ENCODE results near the gene SLC41A2.
"Not testable (repeated sequence)": the region's sequence is repeated elsewhere in the genome, so short reads cannot be mapped to it uniquely, and the experiment has no call there.

Gene SLC41A2

DNA sequence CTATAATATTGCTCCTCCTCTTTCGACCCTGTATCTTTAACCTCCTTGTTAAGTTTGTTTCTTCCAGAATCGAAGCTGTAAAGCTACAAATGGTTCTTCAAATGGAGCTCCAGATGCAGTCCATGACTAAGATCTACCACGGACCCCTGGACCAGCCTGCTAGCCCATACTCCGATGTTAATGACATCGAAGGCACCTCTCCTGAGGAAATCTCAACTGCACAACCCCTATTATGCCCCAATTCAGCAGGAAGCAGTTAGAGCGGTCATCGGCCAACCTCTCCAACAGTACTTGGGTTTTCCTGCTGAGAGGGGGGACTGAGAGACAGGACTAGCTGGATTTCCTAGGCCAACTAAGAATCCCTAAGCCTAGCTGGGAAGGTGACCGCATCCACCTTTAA is 14.7 kb downstream of the SLC41A2 start:
- not testable (repeated sequence) for H3K27ac ChIP-seq (ENCODE audit: low read depth, low read length); H3K27me3 ChIP-seq (ENCODE audit: control insufficient read depth, insufficient read depth, low read length); H3K36me3 ChIP-seq (ENCODE audit: control insufficient read depth, insufficient read depth, low read length); H3K4me1 ChIP-seq (ENCODE audit: control insufficient read depth, insufficient read depth, low read length); H3K9me3 ChIP-seq (ENCODE audit: control insufficient read depth, insufficient read depth, low read length); H3K4me3 ChIP-seq (ENCODE audit: low read depth, low read length); H3K9ac ChIP-seq (ENCODE audit: low read depth, low read length)

- Histone ChIP-seq H3K9ac (ENCODE audit: low read depth, low read length) (no peak overlapping the region), H3K9me3 (ENCODE audit: control insufficient read depth, insufficient read depth, low read length) (peaks cover 4% of the 10 kb centered on the region), H3K4me1 (ENCODE audit: control insufficient read depth, insufficient read depth, low read length) (no peaks in the 10 kb centered on the region), H3K36me3 (ENCODE audit: control insufficient read depth, insufficient read depth, low read length) (no peaks in the 10 kb centered on the region), H3K27me3 (ENCODE audit: control insufficient read depth, insufficient read depth, low read length) (no peaks in the 10 kb centered on the region), H3K27ac (ENCODE audit: low read depth, low read length) (no peak overlapping the region), H3K4me3 (ENCODE audit: low read depth, low read length) (no peak overlapping the region)
Observed at GRCh38 chr12:104942075-104942474, 16.0 kb downstream of the SLC41A2 start.

- Histone ChIP-seq H3K4me3 (ENCODE audit: low read depth, low read length) (no peak overlapping the region), H3K4me1 (ENCODE audit: control insufficient read depth, insufficient read depth, low read length) (no peaks in the 10 kb centered on the region), H3K27ac (ENCODE audit: low read depth, low read length) (no peak overlapping the region), H3K9ac (ENCODE audit: low read depth, low read length) (no peak overlapping the region), H3K9me3 (ENCODE audit: control insufficient read depth, insufficient read depth, low read length) (peaks cover 4% of the 10 kb centered on the region), H3K27me3 (ENCODE audit: control insufficient read depth, insufficient read depth, low read length) (no peaks in the 10 kb centered on the region), H3K36me3 (ENCODE audit: control insufficient read depth, insufficient read depth, low read length) (no peaks in the 10 kb centered on the region)
Observed at GRCh38 chr12:104941454-104941853, 16.6 kb downstream of the SLC41A2 start.

- Histone ChIP-seq H3K4me3 (ENCODE audit: low read depth, low read length) (no peak overlapping the region), H3K27ac (ENCODE audit: low read depth, low read length) (no peak overlapping the region), H3K36me3 (ENCODE audit: control insufficient read depth, insufficient read depth, low read length) (no peaks in the 10 kb centered on the region), H3K9me3 (ENCODE audit: control insufficient read depth, insufficient read depth, low read length) (peaks cover 1% of the 10 kb centered on the region), H3K9ac (ENCODE audit: low read depth, low read length) (no peak overlapping the region), H3K4me1 (ENCODE audit: control insufficient read depth, insufficient read depth, low read length) (no peaks in the 10 kb centered on the region), H3K27me3 (ENCODE audit: control insufficient read depth, insufficient read depth, low read length) (no peaks in the 10 kb centered on the region)
Observed at GRCh38 chr12:104939089-104939488, 19.0 kb downstream of the SLC41A2 start.

- Histone ChIP-seq H3K9me3 (ENCODE audit: control insufficient read depth, insufficient read depth, low read length) (no peaks in the 10 kb centered on the region), H3K27ac (ENCODE audit: low read depth, low read length) (no peak overlapping the region), H3K4me3 (ENCODE audit: low read depth, low read length) (no peak overlapping the region), H3K36me3 (ENCODE audit: control insufficient read depth, insufficient read depth, low read length) (no peaks in the 10 kb centered on the region), H3K9ac (ENCODE audit: low read depth, low read length) (no peak overlapping the region), H3K4me1 (ENCODE audit: control insufficient read depth, insufficient read depth, low read length) (no peaks in the 10 kb centered on the region), H3K27me3 (ENCODE audit: control insufficient read depth, insufficient read depth, low read length) (no peaks in the 10 kb centered on the region)
Observed at GRCh38 chr12:104938371-104938770, 19.7 kb downstream of the SLC41A2 start.

DNA sequence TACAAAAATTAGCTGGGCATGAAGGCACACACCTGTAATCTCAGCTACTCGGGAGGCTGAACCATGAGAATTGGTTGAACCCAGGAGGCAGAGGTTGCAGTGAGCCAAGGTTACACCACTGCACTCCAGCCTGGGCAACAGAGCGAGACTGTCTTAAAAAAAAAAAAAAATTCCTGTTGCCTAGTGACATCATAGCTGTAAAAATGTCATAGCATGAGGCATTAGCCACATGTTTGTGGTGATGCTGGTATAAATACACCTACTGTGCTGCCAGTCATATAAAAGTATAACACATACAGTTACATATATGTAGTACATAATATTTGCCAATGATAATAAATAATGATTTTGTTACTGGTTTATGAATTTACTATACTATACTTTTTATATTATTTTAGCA is 22.2 kb downstream of the SLC41A2 start:
- Histone ChIP-seq H3K9me3 (ENCODE audit: control insufficient read depth, insufficient read depth, low read length) (no peaks in the 10 kb centered on the region), H3K4me1 (ENCODE audit: control insufficient read depth, insufficient read depth, low read length) (no peaks in the 10 kb centered on the region), H3K27ac (ENCODE audit: low read depth, low read length) (no peak overlapping the region), H3K36me3 (ENCODE audit: control insufficient read depth, insufficient read depth, low read length) (no peaks in the 10 kb centered on the region), H3K9ac (ENCODE audit: low read depth, low read length) (no peak overlapping the region), H3K4me3 (ENCODE audit: low read depth, low read length) (no peak overlapping the region), H3K27me3 (ENCODE audit: control insufficient read depth, insufficient read depth, low read length) (no peaks in the 10 kb centered on the region)

GRCh38 chr12:104933778-104934177 is 24.3 kb downstream of the SLC41A2 start:
- no peak overlapping the region for H3K4me3 ChIP-seq (ENCODE audit: low read depth, low read length)
- H3K9me3 ChIP-seq (ENCODE audit: control insufficient read depth, insufficient read depth, low read length): no peaks in the 10 kb centered on the region
- no peak overlapping the region for H3K27ac ChIP-seq (ENCODE audit: low read depth, low read length)
- H3K9ac ChIP-seq (ENCODE audit: low read depth, low read length): no peak overlapping the region
- H3K4me1 ChIP-seq (ENCODE audit: control insufficient read depth, insufficient read depth, low read length): no peaks in the 10 kb centered on the region
- no peaks in the 10 kb centered on the region for H3K27me3 ChIP-seq (ENCODE audit: control insufficient read depth, insufficient read depth, low read length)
- no peaks in the 10 kb centered on the region for H3K36me3 ChIP-seq (ENCODE audit: control insufficient read depth, insufficient read depth, low read length)

- Histone ChIP-seq H3K36me3 (ENCODE audit: control insufficient read depth, insufficient read depth, low read length) (no peaks in the 10 kb centered on the region), H3K9me3 (ENCODE audit: control insufficient read depth, insufficient read depth, low read length) (no peaks in the 10 kb centered on the region), H3K27ac (ENCODE audit: low read depth, low read length) (no peak overlapping the region), H3K4me3 (ENCODE audit: low read depth, low read length) (no peak overlapping the region), H3K4me1 (ENCODE audit: control insufficient read depth, insufficient read depth, low read length) (no peaks in the 10 kb centered on the region), H3K27me3 (ENCODE audit: control insufficient read depth, insufficient read depth, low read length) (no peaks in the 10 kb centered on the region), H3K9ac (ENCODE audit: low read depth, low read length) (no peak overlapping the region)
Observed at GRCh38 chr12:104933128-104933527, 25.0 kb downstream of the SLC41A2 start.

DNA sequence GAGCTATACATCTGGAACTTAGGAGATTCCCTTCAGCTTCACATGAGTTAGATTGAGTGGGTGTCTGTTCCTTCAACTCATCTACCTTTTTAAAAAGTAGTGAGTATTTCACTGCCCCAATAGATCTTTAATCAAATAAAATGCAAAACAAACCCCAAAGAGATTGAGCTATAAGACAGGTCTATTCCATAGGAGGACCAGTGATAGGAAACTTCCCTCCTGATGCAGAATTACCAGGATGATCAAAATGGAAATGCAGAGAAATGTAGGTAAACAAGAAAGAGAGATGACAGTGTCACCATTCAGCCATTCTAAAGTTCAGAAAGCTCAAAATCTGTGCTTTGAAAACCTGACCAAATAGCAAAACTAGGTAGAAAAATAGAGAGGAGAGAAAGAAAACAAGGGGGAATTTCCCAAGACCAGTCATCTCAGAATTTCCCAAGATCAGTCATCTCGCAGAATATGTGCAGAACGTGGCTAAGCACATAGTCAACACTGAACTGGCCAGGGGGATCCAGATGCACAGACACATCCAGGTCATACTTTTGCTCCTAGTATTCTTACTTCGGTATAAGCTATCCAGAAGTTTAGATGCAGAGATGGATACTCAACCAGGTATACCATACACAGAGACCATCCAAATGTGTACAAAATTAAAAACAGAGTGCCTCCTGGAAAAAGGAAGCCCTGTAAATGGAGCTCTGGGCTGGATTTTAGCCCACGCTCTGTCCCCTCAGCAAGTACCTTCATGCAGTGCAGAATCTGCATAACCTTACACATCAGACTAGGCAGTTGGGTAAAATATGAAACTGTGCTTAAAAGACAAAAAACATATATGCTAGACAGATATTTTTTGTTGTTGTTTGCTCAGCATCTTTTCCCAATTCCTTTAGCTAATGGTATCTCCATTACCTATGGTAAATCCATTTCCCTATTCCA is 27.4 kb downstream of the SLC41A2 start:
- no peaks in the 10 kb centered on the region for H3K36me3 ChIP-seq (ENCODE audit: control insufficient read depth, insufficient read depth, low read length)
- H3K27me3 ChIP-seq (ENCODE audit: control insufficient read depth, insufficient read depth, low read length): no peaks in the 10 kb centered on the region
- no peak overlapping the region for H3K9ac ChIP-seq (ENCODE audit: low read depth, low read length)
- H3K27ac ChIP-seq (ENCODE audit: low read depth, low read length): no peak overlapping the region
- H3K4me3 ChIP-seq (ENCODE audit: low read depth, low read length): no peak overlapping the region
- H3K4me1 ChIP-seq (ENCODE audit: control insufficient read depth, insufficient read depth, low read length): no peaks in the 10 kb centered on the region
- no peaks in the 10 kb centered on the region for H3K9me3 ChIP-seq (ENCODE audit: control insufficient read depth, insufficient read depth, low read length)

DNA sequence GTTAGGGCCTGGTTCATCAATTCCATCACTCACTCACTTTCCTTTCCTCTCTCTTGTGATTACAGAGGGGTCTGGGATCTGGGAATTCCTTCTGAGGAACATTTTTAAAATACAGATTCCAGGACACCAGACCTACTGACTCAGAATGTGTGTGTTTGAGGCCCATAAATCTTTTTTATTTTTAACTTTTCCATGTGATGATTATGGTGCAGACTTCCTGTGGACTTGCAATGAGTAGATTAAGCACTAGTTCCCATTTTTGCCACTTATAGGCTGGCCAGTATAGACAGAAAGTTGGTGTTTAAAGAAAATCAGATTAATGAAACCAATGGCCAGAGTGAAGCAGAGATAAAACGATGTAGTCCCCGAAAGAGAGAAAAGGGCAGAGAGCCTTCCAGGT is 28.1 kb downstream of the SLC41A2 start:
- H3K4me1 ChIP-seq (ENCODE audit: control insufficient read depth, insufficient read depth, low read length): no peaks in the 10 kb centered on the region
- H3K9ac ChIP-seq (ENCODE audit: low read depth, low read length): no peak overlapping the region
- no peak overlapping the region for H3K27ac ChIP-seq (ENCODE audit: low read depth, low read length)
- no peaks in the 10 kb centered on the region for H3K36me3 ChIP-seq (ENCODE audit: control insufficient read depth, insufficient read depth, low read length)
- H3K4me3 ChIP-seq (ENCODE audit: low read depth, low read length): no peak overlapping the region
- no peaks in the 10 kb centered on the region for H3K9me3 ChIP-seq (ENCODE audit: control insufficient read depth, insufficient read depth, low read length)
- no peaks in the 10 kb centered on the region for H3K27me3 ChIP-seq (ENCODE audit: control insufficient read depth, insufficient read depth, low read length)

DNA sequence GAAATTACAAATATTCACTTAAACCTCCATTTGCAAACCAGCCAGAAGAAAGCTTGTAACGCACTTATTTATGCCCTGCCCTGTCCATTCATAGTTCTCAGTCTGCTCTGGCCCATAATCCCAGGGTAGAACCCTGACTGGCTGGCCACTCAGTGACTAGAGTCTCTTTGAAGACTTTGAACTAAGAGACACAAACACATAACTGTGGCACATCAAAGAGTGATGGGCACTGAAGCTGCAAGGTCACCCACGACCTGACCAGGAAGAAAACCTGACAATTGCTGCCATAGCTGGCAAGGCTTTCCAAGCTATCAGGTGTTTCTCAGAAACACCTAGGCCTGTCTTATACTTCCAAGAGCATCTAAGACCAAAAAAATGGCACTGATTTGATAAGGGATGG is 28.7 kb downstream of the SLC41A2 start:
- no peak overlapping the region for H3K27ac ChIP-seq (ENCODE audit: low read depth, low read length)
- no peak overlapping the region for H3K9ac ChIP-seq (ENCODE audit: low read depth, low read length)
- no peak overlapping the region for H3K4me3 ChIP-seq (ENCODE audit: low read depth, low read length)
- no peaks in the 10 kb centered on the region for H3K36me3 ChIP-seq (ENCODE audit: control insufficient read depth, insufficient read depth, low read length)
- no peaks in the 10 kb centered on the region for H3K4me1 ChIP-seq (ENCODE audit: control insufficient read depth, insufficient read depth, low read length)
- no peaks in the 10 kb centered on the region for H3K9me3 ChIP-seq (ENCODE audit: control insufficient read depth, insufficient read depth, low read length)
- H3K27me3 ChIP-seq (ENCODE audit: control insufficient read depth, insufficient read depth, low read length): no peaks in the 10 kb centered on the region
